Stromal cell of bone marrow (primary cell): ENCODE results near the gene TFR2.
A peak's percentile ranks its signal among the peaks of the same experiment; 100 is the strongest.

Source experiments
- DNase-seq: peaks from one replicate; pipeline ENCODE4 v3.0.0-alpha.2; 2012; ENCODE audit warnings: low read depth

The TFR2 gene

GRCh38 chr7:100612730-100613390 is 28.5 kb downstream of the TFR2 start:
- DNase-seq = no peak

GRCh38 chr7:100611983-100612729 is 29.2 kb downstream of the TFR2 start, which contains the start of gene MOSPD3:
Gene MOSPD3 (plus strand): TSS chr7:100612540. CDS start chr7:100612792, 252 bp downstream.
- DNase-seq = peak; percentile 99

GRCh38 chr7:100609958-100610357 is 31.4 kb downstream of the TFR2 start:
- no peak for DNase-seq

GRCh38 chr7:100607111-100607510 is 34.2 kb downstream of the TFR2 start:
- DNase-seq = no peak

GRCh38 chr7:100606313-100606712 is 35.0 kb downstream of the TFR2 start:
- no peak for DNase-seq

- DNase-seq = no peak
These were observed 36.1 kb downstream of the TFR2 start for GRCh38 chr7:100604976-100605911.

GRCh38 chr7:100604028-100604975 is 37.0 kb downstream of the TFR2 start:
- DNase-seq = no peak

GRCh38 chr7:100603726-100604027 is 37.7 kb downstream of the TFR2 start:
- DNase-seq = no peak

GRCh38 chr7:100602889-100603725 is 38.2 kb downstream of the TFR2 start:
- DNase-seq = peak; percentile 74

- DNase-seq = no peak
These were observed 40.7 kb downstream of the TFR2 start for GRCh38 chr7:100600730-100601038.

GRCh38 chr7:100599911-100600729 is 41.2 kb downstream of the TFR2 start:
- no peak for DNase-seq

- DNase-seq = peak; percentile 57
These were observed 42.9 kb downstream of the TFR2 start for GRCh38 chr7:100598425-100598824.

- DNase-seq = no peak
These were observed 46.2 kb downstream of the TFR2 start for GRCh38 chr7:100595188-100595587.

GRCh38 chr7:100591596-100591995 is 49.8 kb downstream of the TFR2 start:
- no peak for DNase-seq

- DNase-seq = no peak
These were observed 51.1 kb downstream of the TFR2 start for GRCh38 chr7:100590077-100590737.

- no peak for DNase-seq
These were observed 51.9 kb downstream of the TFR2 start for GRCh38 chr7:100589341-100589947.

GRCh38 chr7:100588438-100588837 is 52.9 kb downstream of the TFR2 start:
- DNase-seq = no peak

GRCh38 chr7:100586266-100587025 is 54.9 kb downstream of the TFR2 start, which contains the start of gene FBXO24:
Gene FBXO24 (plus strand): TSS chr7:100586328. CDS start chr7:100586626, 298 bp downstream.
- DNase-seq = peak; percentile 100
